Myocyte (in vitro differentiated cells): ENCODE data around the gene MYOZ3. TPM values are rescaled to one million over a fixed set of nuclear protein-coding genes. Genes with fewer than 3 reads are reported as not detected.
A peak's percentile ranks its signal among the peaks of the same experiment; 100 is the strongest.

ENCODE experiments used
- DNase-seq: peaks from one replicate; pipeline ENCODE4 v3.0.0-alpha.2; 2012; ENCODE audit warnings: low read depth
- polyA plus RNA-seq: library from polyadenylated mRNA; unstranded; fragments of >200 nt; gene quantifications from one replicate; pipeline ENCODE4 v1.2.1, GENCODE V29; 2012; ENCODE audit warnings: missing spikeins
- total RNA-seq: library from RNA; depleted of rRNA; stranded (reverse); fragments of >200 nt; gene quantifications from 2 replicates; pipeline ENCODE4 v1.2.3, GENCODE V29; 2014

MYOZ3 gene, protein sequence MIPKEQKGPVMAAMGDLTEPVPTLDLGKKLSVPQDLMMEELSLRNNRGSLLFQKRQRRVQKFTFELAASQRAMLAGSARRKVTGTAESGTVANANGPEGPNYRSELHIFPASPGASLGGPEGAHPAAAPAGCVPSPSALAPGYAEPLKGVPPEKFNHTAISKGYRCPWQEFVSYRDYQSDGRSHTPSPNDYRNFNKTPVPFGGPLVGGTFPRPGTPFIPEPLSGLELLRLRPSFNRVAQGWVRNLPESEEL
- 0.16 and 0.40 TPM in 2 replicates for total RNA-seq
- 0.14 TPM for polyA plus RNA-seq

DNA sequence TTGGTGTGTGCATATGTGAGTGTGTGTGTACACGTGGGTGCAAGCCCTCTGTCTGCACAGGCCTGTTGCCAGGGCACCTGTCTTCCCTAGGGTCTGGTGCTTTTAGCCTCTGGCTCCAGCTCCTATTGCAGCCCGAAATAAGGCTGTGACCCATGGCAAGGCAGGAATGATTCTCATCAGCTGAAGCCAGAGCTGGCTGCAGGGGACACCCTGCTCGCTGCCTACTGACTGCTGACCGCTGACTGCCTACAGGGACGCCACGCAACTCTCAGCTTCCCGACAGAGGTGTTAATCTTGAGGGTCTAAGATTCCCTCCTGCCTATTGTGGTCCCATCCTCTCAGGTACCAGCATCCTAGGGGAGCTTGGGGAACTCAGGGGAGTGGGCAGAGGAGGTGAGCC lies at the start of gene MYOZ3:
Gene MYOZ3, plus strand, starts transcription at position 166 of the 400 bp plus-strand sequence. CDS start 1,691 bp downstream, outside the sequence.
- peak; percentile 73 for DNase-seq

DNA sequence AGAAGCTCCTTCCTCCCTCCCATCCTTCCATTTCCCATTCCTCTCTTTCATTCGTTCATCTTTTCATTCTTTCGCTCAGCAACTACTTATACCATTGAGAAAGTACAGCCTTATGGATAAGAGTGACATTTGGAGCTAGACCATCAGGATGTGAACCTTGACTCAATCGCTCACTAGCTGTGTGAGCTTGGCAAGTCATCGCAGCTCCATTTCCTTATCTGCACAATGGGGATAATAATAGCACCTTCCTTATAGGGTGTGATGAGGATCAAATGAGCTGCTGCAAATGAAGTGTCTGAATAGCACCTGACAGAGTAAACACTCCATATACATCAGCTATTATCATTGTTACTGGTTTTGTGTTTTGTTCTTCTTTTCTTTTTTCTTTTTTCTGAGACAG lies 48.6 kb upstream of the MYOZ3 start:
- DNase-seq = no peak

DNA sequence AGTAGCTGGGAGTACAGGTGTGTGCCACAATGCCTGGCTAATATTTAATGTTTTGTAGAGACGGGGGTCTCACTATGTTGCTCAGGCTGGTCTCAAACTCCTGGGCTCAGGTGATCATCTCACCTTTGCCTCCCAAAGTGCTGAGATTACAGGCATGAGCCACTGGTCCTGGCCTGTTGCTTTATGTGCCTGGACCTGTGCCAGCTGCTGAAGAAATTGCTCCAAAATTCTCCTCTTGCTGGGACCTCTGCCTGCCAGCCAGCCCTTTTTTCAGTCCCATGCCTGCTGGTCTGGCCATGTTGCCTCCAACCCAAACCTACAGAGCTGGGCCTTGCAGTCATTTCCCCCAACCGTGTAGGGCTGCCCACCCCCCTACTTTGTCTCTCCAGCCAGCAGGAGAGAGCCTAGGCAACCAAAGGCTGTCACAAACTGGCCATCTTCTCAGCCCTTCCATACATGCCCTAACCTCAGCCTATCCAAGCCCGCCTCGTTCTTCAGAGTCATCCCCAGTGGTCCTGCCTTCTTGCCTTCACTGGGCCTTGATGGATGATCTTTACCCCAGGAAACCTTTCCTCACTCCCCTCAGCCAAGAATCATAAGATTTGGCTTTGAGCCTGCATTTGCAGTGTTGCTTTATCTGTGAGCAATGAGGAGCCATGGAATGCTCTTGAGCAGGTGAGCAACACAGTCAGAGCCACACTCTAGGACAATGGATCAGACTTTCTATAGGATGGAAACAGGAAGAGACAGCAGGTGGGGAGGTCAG lies 48.0 kb upstream of the MYOZ3 start:
- DNase-seq = no peak

DNA sequence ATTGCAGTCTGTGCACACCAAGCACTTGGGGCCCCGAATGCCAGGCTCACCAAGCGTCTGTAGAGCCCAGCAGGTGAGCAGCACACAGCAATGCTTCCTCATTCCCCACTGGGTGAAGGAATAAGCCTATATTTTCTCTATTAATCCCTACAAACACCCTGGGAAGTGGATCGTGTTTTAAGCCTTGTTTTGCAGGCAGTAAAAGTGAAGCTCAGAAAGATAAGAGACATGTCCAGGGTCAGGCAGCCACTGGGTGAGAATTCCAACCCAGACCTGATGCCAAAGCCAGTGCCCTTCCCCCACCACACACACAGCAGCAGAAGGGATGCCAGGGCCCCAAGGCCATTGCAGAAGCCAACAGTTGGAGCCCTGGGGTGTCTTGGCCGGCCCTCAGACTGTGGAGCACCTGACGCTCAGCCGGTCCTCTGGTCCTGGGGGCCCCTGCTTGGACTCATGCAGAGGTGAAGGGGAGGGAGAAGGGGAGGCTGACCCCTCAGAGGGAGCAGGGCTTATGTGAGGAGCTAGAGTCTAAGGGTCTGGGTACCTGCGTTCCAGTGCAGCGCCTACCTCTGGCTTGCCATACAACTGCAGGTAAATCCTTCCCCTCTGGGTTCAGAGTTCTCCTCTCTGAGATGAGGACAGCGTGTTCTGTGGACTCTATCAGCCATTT lies 46.9 kb upstream of the MYOZ3 start:
- DNase-seq = no peak

DNA sequence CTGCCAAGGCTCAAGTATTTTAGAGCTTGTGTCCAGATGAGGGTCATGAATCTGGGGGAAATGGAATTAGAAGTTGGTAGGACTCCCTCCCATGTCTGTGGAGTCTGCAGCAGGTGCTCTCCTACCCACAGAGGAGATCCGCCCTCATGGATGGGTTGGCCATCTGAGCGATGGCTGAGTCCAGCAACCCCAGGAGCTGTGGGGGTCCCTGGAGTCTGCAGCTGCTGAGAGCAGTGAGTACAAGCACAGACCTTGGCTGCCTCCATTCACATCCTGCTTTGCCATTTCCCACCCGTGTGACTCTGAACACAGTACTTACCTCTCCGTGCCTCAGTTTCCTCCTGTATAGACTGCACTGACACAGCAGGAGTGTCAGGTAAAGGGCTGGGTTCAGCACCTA lies 46.4 kb upstream of the MYOZ3 start:
- DNase-seq = no peak

DNA sequence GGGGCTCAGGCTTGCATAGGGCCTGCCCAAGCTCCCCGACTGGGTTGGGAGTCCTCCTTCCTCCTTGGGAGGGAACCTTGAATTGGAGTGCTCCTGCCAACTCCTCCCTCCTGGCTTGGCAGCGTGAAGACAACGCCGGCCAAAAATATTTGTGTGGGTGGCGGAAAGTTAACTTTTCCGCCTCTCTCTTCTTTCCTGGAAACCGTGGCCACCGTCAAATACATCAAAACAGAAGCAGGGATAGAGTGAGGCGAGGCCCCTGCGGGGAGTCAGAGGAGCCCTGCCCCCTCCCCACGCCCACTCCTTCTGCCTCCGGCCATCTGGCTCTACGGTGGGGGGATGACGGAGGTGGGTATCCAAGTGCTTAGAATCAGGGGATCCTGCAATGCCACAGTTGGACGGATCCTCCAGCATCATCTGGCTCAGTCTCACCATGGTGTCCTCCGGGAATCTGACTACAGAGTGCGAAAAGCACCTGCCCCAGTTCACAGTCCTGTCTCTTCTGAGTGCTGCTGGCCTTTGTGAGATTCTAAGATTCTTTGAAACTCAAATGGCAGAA lies 45.8 kb upstream of the MYOZ3 start:
- no peak for DNase-seq

DNA sequence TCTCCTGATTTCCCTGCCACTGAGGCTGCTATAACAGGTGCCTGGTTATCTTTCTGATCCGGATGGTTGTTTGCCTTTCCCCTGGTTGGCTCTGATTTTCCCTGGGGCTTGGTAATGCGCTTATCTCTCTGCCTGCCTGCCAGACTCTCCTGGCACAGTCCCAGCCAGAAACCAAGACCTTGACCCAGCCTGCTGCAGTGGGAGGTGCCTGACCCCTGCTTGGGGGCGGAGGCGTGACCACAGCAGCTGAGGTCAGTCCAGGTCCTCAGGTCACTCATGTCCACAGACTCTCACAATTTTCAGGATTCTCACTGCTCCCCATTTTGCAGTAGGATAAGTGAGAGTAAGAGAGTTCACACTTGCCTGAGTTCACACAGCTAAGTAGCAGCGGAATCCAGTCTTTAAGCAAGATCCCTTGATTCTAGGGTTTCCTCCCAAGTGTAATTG lies 45.0 kb upstream of the MYOZ3 start:
- DNase-seq = peak; percentile 59

DNA sequence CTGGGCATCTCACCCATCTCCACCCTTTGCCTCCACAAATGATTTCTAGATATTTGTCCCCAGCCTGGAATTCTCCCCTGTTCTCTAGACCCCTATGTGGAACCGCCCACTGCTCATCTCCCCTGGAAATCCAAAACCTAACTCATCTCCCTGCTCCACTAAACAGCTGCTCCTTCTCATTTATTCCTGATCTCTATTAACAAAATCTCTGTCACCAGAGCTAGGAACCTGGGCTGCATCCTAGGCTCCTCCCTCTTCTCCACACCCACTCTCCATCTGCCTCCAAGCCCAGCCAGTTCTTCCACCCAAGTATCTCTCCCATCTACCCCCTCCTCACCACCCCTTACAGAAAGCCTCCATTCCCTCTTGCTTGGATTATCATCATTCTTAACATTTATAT lies 44.5 kb upstream of the MYOZ3 start:
- no peak for DNase-seq

DNA sequence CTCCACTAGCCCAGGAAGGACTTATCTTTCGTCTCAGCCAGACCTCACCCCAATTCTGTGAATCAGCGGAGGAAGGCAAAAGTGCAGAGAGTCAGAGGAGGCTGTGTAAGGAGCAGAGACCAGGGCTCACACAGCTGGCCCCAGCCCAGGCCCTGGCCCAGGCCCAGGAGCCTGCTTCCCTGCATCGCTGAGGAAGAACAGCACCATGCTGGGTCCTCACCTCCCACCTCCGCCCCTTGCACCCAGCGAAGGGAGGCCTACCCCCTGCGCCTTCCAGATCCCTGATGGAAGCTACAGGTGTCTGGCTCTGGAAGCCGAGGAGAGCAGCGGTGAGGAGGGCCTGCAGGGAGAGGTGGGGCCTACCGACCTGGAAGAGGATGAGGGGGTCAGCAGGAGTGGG lies 42.9 kb upstream of the MYOZ3 start:
- no peak for DNase-seq

DNA sequence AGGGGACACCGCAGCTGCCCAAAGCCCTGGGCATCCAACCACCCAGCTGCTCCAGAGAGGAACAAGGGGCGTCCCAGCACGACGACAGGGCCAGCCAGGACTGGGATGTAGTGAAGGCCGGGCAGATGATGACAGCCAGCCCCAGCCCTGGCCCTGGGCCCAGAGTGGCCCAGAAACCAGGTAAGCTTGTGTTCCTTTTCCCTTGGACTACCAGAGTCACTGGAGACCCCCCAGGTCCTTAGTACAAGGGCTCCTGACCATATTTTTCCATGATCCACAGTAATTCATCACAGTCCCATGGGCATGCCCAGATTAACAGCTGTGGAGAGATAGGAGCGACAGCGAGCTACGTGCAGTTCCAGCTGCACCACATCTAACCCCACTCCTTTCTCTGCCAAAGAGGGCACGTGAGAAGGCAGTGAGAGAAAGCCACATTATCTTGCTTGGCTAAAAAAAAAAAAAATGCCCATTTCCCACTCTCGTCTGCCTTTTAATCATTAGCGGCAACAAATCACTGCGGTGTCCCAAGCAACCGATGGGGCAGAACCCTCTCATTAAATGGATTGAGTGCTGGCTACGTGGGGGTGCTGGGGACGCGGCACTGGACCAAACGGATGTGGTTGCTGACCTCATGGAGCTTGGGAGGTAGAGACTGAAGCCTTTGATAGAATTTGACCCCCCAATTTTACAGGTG lies 42.3 kb upstream of the MYOZ3 start:
- DNase-seq = no peak

DNA sequence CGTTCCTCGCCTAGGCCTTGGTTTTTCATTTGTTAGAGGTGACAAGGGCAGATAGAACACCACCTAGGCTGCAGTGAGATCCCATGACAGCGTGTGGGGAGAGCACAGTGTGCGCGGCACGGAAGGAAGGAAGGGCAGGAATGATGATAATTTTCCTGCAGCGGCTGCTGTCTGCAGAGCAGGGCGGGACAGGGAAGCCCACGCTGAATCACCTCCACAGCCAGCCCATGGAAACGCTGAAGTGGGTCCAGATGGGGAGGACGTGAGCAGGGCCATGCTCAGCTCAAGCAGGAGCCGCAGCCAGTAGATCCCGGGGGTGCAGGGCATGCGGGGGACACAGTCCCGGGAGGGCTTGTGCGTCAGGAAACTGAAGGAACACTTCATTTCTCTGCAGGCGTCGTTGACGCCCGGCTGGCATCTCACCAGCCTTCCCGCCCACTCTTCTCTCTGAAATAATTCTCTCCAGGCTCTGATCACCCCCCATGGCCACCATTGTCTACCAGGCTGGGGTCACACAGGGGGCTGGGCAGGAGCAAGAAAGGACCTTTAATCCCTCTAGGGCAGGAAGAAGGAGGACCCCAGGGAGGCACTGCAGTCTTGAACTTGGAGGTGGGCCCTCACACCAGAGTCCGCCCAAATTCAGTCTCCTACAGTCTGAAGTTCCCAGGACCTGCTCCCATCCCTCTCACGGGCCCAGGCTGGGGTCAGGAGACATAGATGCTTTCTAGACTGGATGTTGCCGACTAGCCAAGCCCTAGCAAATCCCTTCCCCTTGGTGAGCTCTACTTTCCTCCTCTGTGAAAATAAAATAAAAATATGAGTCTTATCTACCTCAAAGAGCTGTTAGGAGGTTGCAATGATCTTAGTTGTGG lies 41.5 kb upstream of the MYOZ3 start:
- DNase-seq = no peak

DNA sequence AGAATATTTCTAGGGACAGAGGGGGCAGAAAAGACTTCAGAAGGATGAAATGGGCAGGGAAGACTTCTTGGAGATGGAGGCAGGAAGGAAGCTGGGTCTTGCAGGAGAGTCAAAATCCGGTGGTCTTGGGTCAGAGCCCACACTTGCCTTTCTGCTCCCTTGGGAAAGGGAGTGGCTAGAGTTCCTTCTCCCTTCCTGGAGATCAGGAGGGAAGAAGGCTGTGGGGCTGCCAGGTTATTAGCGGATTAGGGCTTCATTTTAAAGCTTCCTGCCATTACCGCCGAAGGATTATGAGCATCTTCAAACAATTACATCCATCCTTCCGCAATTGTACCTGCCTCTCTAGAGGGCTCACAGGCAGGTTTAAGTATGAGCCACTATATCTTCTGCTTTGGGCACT lies 39.8 kb upstream of the MYOZ3 start:
- DNase-seq = no peak

DNA sequence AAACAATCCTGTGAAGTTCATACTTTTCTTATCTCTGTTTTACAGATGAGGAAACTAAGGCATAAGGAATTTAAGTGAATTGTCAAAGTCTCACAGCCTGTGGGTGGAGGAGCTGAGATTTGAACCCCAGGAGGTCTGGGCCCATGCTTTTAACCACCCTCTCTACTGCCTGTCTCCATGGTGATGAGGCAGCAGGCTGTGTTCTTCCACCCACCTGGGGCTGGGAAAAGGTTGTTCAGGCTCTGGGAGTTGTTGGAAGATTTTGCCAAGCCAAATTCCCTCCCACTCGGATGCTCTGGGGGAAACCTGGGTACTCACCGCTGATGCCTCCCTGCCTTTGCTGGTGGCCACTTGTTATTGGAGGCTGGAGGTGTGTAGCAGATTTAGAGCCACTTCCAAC lies 38.9 kb upstream of the MYOZ3 start:
- DNase-seq = no peak

DNA sequence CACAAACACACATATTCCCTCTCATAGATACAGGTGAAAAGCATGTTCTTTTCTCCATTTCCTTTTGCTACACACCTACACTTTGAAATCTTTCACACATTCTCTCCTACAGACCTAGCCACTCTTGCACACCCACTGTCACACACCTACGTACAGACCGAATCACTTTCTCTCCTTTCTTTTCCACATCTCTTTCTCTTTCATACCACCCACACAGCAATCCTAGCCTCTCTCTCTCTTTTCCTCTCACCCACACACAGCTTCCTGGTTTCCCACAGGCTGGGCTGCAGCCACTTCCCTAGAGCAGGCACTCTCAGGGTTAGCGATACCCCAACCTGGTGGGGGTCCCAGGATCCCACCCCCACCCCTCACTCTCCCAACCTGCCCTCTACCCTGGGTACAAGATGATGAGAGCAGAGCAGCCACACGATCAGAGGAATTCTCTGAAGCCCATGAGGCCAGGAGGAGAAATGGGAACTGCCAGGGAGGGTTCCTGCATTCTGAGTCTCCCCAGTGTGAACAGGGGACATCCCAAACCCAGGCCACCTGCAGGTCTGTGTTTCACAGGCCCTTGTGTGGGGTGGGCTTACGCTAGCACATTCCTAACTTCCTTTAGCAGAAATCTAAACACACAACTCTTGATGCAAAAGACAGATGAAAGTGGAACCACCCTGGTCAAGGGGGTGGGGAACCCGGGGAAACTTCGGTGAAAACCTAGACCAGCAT lies 37.7 kb upstream of the MYOZ3 start:
- no peak for DNase-seq

DNA sequence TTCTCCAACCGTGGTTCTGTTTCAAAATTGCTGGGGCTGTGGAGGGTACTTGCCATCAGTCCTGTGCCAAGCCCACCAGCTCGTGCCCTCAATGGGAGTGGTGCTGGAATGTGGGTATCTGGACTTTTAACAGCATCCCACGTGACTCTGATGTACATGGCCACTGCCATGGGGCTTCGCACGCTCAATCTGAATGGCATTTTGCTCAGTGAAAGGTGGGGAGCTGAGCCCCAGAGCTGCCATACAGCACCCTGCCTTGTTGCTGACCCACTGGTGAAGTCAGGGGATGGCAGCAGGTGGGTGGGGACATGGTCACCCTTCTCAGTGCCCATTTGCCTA lies 37.2 kb upstream of the MYOZ3 start:
- no peak for DNase-seq

DNA sequence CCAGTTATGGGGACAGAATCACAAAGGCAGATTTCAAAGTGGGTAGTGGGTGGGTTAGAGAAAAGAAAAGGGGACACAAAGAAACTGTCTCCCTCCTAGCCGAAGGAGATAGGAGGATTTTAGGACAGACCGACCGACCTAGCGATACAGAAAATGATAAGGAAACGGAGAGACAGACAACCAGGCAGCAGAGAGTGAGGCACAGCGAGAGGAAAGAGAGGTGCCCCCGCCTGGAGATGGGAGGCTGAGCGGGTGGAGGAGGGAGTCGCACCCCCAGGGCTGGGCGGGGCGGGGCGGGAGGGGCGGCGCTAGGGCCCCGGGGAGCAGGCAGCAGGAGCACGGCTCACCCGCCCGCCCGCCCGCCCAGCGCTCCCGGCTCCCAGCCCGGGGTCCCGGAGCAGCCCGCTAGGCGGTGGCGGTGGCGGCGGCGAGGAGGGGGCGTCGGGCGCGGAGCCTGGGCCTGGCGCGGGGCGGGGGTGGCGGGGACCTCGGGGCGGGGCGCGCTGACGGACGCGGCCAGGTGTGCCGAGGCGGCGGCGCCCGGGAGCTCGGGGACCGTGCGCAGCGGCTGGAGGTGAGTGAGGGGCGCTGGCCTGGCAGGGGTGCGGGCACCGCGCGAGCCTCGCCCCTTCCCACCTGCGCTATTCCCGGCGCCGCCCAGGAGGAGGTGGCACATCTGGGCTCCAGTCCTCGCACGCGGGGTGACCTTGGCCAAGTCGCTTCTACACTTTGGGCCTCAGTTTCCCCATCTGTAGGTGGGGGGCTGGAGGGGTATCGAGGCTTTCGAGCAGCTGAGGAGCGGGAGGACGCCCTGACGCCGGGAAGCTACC lies 36.5 kb upstream of the MYOZ3 start:
- no peak for DNase-seq

DNA sequence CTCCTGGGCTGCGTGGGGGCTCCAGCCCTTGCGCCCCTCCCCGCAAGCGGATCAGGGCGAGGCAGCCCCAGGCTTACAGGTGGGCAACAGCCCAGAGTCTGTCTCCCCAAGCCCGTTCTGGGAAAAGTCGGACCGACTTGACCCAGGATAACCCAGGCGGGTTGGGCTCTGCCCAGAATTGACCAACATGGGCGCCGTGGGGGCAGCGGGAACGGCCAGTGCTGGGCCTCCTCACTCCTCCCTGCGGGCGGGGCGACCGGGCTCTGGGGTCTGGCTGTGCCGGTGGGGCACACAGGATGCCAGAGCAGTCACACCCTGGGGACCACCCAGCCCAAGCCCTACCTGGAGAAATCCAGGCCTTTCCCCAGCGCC lies 35.9 kb upstream of the MYOZ3 start:
- no peak for DNase-seq

DNA sequence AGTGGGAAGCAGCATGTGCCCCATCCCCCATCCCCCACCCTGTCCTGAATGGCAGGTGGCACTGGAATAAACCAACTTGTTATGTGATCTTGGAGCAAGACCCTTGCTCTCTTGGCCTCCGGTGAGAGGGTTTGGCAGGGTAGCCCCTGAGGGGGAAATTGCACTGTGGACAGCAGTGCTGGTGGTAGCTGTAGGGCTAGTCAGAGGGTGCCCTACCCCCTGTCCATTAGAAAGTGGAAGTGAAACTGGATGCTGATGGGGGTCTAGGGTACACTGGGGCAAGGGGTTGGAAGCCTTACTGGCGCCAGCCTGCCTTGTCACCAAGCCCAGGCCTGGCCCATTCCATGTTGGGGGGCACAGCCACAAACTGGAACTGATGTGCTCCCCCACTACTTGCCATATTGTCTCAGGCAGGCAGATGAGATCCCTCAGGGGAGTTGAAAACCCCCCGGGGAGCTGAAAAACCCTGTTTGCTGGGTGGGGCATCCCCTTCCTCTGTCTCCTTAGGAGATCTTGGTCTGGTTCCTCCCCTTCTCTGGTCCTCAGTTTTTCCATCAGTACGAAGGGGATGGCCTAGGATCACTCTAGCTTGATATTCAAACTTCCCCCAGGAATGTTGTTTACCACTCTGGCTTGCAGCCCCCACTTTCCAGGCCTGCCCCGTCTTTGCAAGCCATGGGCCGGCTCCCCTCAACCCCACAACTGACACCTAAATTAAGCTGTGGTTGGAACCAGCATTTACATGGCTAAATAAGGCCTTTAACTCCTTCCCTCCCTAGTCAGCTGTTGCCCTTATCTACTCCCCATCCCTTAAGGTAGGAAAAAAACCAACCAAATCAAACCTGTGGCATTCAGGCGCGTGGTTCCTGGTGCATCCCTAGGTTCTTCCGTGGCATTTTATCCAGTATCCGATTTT lies 35.0 kb upstream of the MYOZ3 start:
- DNase-seq = peak; percentile 58
